NT2/D1 (cell line): Measurements from ENCODE around the gene BCORL1.

Experiments
- SUZ12 ChIP-seq: IDR thresholded peaks from 2 replicates; pipeline ENCODE4 v1.6.1; 2011; ENCODE audit not compliant: insufficient read length, insufficient read depth; ENCODE audit errors: extremely low read depth
- YY1 ChIP-seq: IDR thresholded peaks from 2 replicates; pipeline ENCODE4 v1.6.1; 2011; ENCODE audit not compliant: insufficient read length, insufficient read depth

- TF ChIP-seq YY1 (no peak), SUZ12 (no peak)
Measured at GRCh38 chrX:129992181-129992580, 9.7 kb downstream of the BCORL1 start.
